Osteoblast (primary cell): Measurements from ENCODE around the gene RING1. TPM values are rescaled to one million over a fixed set of nuclear protein-coding genes. Genes with fewer than 3 reads are reported as not detected.
A peak's percentile ranks its signal among the peaks of the same experiment; 100 is the strongest.

Experiments
- DNase-seq: peaks from one replicate; pipeline ENCODE4 v3.0.0; 2011; ENCODE audit warnings: low spot score, mixed read lengths; ENCODE audit not compliant: insufficient read length; ENCODE audit errors: missing footprints
- H2AFZ ChIP-seq: 2 replicates; pipeline ENCODE4 v1.6.0; 2011; ENCODE audit warnings: mild to moderate bottlenecking, low read length
- H3K27ac ChIP-seq: 2 replicates; pipeline ENCODE4 v1.5.1; 2011; ENCODE audit warnings: mild to moderate bottlenecking, low read depth, low read length, moderate library complexity
- H3K27me3 ChIP-seq: 2 replicates; pipeline ENCODE4 v1.6.0; 2012; ENCODE audit warnings: mild to moderate bottlenecking, control low read depth, inconsistent platforms, low read length, moderate library complexity; ENCODE audit not compliant: insufficient read depth
- H3K36me3 ChIP-seq: 2 replicates; pipeline ENCODE4 v1.5.1; 2011; ENCODE audit warnings: mild to moderate bottlenecking, low read length, control low read depth, moderate library complexity; ENCODE audit not compliant: insufficient read depth
- H3K4me1 ChIP-seq: 2 replicates; pipeline ENCODE4 v1.5.1; 2011; ENCODE audit warnings: mild to moderate bottlenecking, low read length, control low read depth, moderate library complexity; ENCODE audit not compliant: insufficient read depth
- H3K4me2 ChIP-seq: 2 replicates; pipeline ENCODE4 v1.6.0; 2011; ENCODE audit warnings: mild to moderate bottlenecking, low read length; ENCODE audit not compliant: insufficient read depth
- H3K4me3 ChIP-seq: fragments of 200-600 bp; sonication (generic); 3 replicates; pipeline ENCODE4 v1.5.1; 2012; ENCODE audit warnings: mild to moderate bottlenecking, low read length, inconsistent platforms; ENCODE audit not compliant: insufficient read depth
- H3K79me2 ChIP-seq: 2 replicates; pipeline ENCODE4 v1.6.0; 2012; ENCODE audit warnings: mild to moderate bottlenecking, low read length, control low read depth, inconsistent platforms; ENCODE audit not compliant: insufficient read depth
- H3K9me3 ChIP-seq: 2 replicates; pipeline ENCODE4 v1.5.1; 2011; ENCODE audit warnings: low read depth, low read length, control low read depth
- H4K20me1 ChIP-seq: 2 replicates; pipeline ENCODE4 v1.6.0; 2012; ENCODE audit warnings: mild to moderate bottlenecking, low read length, control low read depth; ENCODE audit not compliant: insufficient read depth
- total RNA-seq: library from RNA; depleted of rRNA; stranded (reverse); fragments of >200 nt; gene quantifications from 2 replicates; pipeline ENCODE4 v1.2.3, GENCODE V29; 2012
- TF ChIP-seq, protein P1 (sequence below): IDR thresholded peaks from 2 replicates; pipeline ENCODE4 v1.5.1; 2011; ENCODE audit warnings: mild to moderate bottlenecking, low read depth, low read length, moderate library complexity; ENCODE audit errors: extremely low read depth

Gene RING1
- total RNA-seq, 1 donor: 34.0 TPM

DNA sequence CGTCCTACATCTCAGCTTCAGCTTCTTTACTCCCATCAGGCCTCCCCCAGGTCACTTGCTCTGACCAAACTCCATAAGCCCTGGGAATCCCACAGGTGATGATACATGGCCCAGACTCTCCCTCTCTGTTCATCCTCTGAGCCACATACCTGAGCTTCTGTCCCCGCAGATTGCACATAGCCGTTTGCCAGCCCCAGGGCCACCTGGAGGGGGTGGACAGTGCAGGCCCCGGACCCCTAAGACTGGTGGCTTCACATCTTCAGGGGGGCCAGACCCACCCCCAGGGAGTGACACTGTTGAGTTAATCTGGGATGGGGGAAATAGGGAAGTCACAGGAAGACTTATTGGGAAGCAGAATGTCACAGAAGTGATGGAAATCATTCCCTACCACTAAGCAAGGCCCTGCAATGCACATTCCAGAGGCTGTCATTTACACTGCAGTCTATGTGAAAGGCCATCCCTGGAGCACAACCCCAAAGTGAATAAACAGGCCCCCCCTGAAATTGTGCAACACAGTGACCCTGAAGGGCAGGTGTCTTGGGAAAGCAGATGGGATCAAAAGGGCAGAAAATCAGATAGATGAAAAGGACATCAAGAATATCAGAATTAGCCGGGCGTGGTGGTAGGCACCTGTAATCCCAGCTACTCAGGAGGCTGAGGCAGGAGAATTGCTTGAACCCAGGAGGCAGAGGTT, 10.0 kb upstream of the RING1 start:
- peaks cover 63% of the 10 kb centered on the region for H4K20me1 ChIP-seq
- DNase-seq: peak; percentile 77
- no peak overlapping the region for H3K4me3 ChIP-seq

DNA sequence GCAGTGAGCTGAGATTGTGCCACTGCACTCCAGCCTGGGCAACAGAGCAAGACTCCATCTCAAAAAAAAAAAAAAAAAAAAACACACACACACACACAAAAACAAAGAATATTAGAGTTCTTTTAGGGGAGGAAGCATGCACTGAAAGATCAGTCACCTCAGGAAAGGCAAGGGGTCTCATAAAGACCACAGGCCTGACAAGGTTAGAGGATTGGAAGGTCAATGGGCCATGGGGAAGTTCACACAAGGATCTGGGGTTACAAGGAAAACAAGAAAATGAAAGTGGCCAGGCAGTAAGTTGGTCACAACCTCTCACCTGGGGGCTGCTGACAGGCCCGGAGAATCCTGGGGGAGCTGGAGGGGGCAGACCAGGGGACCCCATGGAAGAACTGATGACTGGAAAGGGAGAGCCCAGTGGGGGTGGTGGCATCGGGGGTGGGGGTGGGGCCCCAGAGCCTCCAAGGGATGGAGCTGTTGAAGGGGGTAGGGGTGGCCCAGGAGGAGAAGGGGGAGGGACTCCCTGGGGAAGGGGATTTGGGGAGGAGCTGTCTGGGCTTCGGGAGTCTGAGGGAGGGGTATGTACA, 9.4 kb upstream of the RING1 start:
- Histone ChIP-seq H3K79me2 (peaks cover 65% of the 10 kb centered on the region), H2AFZ (no peak overlapping the region), H3K9me3 (no peaks in the 10 kb centered on the region), H3K4me1 (peaks cover 39% of the 10 kb centered on the region), H4K20me1 (peaks cover 69% of the 10 kb centered on the region), H3K27me3 (no peaks in the 10 kb centered on the region), H3K4me3 (peak overlapping the region; percentile 81), H3K4me2 (peak overlapping the region; percentile 99), H3K27ac (peak overlapping the region; percentile 98), H3K36me3 (peaks cover 60% of the 10 kb centered on the region)
- TF ChIP-seq, protein P1, sequence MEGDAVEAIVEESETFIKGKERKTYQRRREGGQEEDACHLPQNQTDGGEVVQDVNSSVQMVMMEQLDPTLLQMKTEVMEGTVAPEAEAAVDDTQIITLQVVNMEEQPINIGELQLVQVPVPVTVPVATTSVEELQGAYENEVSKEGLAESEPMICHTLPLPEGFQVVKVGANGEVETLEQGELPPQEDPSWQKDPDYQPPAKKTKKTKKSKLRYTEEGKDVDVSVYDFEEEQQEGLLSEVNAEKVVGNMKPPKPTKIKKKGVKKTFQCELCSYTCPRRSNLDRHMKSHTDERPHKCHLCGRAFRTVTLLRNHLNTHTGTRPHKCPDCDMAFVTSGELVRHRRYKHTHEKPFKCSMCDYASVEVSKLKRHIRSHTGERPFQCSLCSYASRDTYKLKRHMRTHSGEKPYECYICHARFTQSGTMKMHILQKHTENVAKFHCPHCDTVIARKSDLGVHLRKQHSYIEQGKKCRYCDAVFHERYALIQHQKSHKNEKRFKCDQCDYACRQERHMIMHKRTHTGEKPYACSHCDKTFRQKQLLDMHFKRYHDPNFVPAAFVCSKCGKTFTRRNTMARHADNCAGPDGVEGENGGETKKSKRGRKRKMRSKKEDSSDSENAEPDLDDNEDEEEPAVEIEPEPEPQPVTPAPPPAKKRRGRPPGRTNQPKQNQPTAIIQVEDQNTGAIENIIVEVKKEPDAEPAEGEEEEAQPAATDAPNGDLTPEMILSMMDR: no peak
- DNase-seq: peak; percentile 81

More for the DNA sequence above, 10.0 kb upstream of the RING1 start:
- TF ChIP-seq, protein P1: no peak
- Histone ChIP-seq H3K4me2 (peak overlapping the region; percentile 12), H3K27me3 (no peaks in the 10 kb centered on the region), H3K27ac (no peak overlapping the region), H2AFZ (no peak overlapping the region), H3K9me3 (no peaks in the 10 kb centered on the region), H3K4me1 (peaks cover 34% of the 10 kb centered on the region), H3K36me3 (peaks cover 53% of the 10 kb centered on the region), H3K79me2 (peaks cover 58% of the 10 kb centered on the region)

DNA sequence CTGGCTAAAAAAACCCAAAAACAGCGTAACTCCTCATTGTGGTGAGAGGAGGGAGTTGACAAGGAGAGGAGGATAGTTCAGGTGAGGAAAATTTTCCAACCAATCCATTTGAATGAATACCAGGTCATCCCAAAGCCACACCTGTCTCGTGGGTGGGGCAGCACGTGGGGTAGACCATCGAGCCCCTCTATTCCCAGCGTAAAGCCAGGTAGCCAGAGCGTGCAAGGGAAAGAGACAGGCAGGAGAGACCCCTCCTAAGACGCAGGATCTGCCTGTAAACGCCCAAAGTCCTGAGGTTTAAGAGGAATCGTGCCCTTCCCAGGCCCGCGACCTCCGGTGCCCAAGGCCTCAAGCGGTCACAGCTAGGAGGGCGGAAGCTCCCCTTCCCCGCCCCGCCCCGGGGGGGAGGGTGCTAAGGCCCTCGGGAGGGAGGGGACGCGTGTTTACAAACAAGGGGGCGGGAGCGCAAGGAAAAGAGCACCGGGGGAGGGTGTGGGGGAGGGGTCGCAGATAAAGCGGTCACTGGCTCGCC, 8.5 kb upstream of the RING1 start:
- peak overlapping the region; percentile 99 for H3K4me2 ChIP-seq
- TF ChIP-seq, protein P1: no peak
- peak overlapping the region; percentile 81 for H3K4me3 ChIP-seq
- peak; percentile 96 for DNase-seq
- peaks cover 55% of the 10 kb centered on the region for H3K36me3 ChIP-seq
- H3K27me3 ChIP-seq: no peaks in the 10 kb centered on the region
- peak overlapping the region; percentile 98 for H3K27ac ChIP-seq
- H4K20me1 ChIP-seq: peaks cover 69% of the 10 kb centered on the region
- H2AFZ ChIP-seq: peak overlapping the region; percentile 38
- peaks cover 45% of the 10 kb centered on the region for H3K4me1 ChIP-seq
- peaks cover 67% of the 10 kb centered on the region for H3K79me2 ChIP-seq
- no peaks in the 10 kb centered on the region for H3K9me3 ChIP-seq
